Right cardiac atrium (tissue), 5 donors: ENCODE results near the gene KEAP1. TPM values are rescaled to one million over a fixed set of nuclear protein-coding genes. Genes with fewer than 3 reads are reported as not detected.
"Not testable (repeated sequence)": the region's sequence is repeated elsewhere in the genome, so short reads cannot be mapped to it uniquely, and the experiment has no call there.

Source experiments
- ATAC-seq, 2 donors: fragments of 200-7000 bp; cut with Tn5 transposase; one replicate each; pipeline versions ENCODE4 v1.8.0 to v1.9.1; 2020; ENCODE audit warnings: moderate library complexity in 2 of 2, mild to moderate bottlenecking in 1 of 2
- DNase-seq, 3 donors: peaks; one replicate each; pipeline ENCODE4 v3.0.0-alpha.2; 2020
- H3K27ac ChIP-seq: one replicate; pipeline ENCODE4 v1.5.1; 2013; ENCODE audit warnings: mild to moderate bottlenecking, low read length, control low read depth, moderate library complexity
- H3K27me3 ChIP-seq: one replicate; pipeline ENCODE4 v1.6.1; 2013; ENCODE audit not compliant: control insufficient read depth, insufficient read depth
- H3K4me1 ChIP-seq: one replicate; pipeline ENCODE4 v1.6.1; 2013; ENCODE audit warnings: low read length; ENCODE audit not compliant: control insufficient read depth, insufficient read depth
- H3K4me3 ChIP-seq: one replicate; pipeline ENCODE4 v1.5.1; 2013; ENCODE audit warnings: low read length, control low read depth
- H3K9me3 ChIP-seq: one replicate; pipeline ENCODE4 v1.6.1; 2013; ENCODE audit warnings: low read length; ENCODE audit not compliant: control insufficient read depth
- WGBS: extraction: QIAGEN DNeasy Blood & Tissue Kit; methylation state at CpG from one replicate; pipeline ENCODE4 v1.1.7; 2013; 5-methylcytosine and 5-hydroxymethylcytosine counted together
- intact Hi-C, 4 donors: fragments of 100-400 bp; cut with DNase I; formaldehyde crosslinking; loops; one replicate each; pipeline versions ENCODE4 v1.11.0 to v1.14.0; 2022 to 2023
- long read RNA-seq, 4 donors: library from polyadenylated mRNA; unstranded; transcript quantifications; one replicate each; pipeline ENCODE4 v2.0.0, GENCODE V29; 2020 to 2021
- polyA plus RNA-seq: library from polyadenylated mRNA; stranded (reverse); fragments of 200-250 nt; gene quantifications from one replicate; pipeline ENCODE4 v1.2.3, GENCODE V29; 2013
- total RNA-seq, 4 donors: library from RNA; stranded (reverse); fragmentation: NEBNext Ultra II Directional; extraction: Animal tissue kit (Norgen Biotek cat#: 25700); gene quantifications; one replicate each; pipeline ENCODE4 v1.2.1, GENCODE V29; 2021
- donor health status: healthy with polysubstance abuse.
- donor health status: DM: no; HTN: yes; CAD: no.
- donor health status: DM: no; HTN: no; CAD: no.
- donor health status: DM: no; HTN: yes; CAD: no; lungs with severe emphysema.
- donor health status: DM: yes; HTN: yes; CAD: no.

KEAP1 gene
- total RNA-seq (10 to 100 TPM; 48.0 to 74.6 (median 62.8) TPM), polyA plus RNA-seq (51.9 TPM)
- long read RNA-seq, donor 1, transcript KEAP1-201 (6 exons, 2,955 nt) = minor isoform, 42 of 312 reads
- long read RNA-seq, donor 1, transcript KEAP1-202 (6 exons, 2,648 nt) = major isoform, 206 of 312 reads
- long read RNA-seq, donor 1, partial matches to known transcripts = 36 of 312 reads
- long read RNA-seq, donor 1, other reads (novel, unspliced or antisense) = 27 of 312 reads
- long read RNA-seq, donor 2, transcript KEAP1-202 (6 exons, 2,648 nt) = major isoform, 121 of 174 reads
- long read RNA-seq, donor 2, transcript KEAP1-201 (6 exons, 2,955 nt) = minor isoform, 21 of 174 reads
- long read RNA-seq, donor 2, partial matches to known transcripts = 27 of 174 reads
- long read RNA-seq, donor 2, other reads (novel, unspliced or antisense) = 5 of 174 reads
- long read RNA-seq, donor 3, transcript KEAP1-201 (6 exons, 2,955 nt) = minor isoform, 67 of 547 reads
- long read RNA-seq, donor 3, transcript KEAP1-202 (6 exons, 2,648 nt) = major isoform, 389 of 547 reads
- long read RNA-seq, donor 3, partial matches to known transcripts = 63 of 547 reads
- long read RNA-seq, donor 3, other reads (novel, unspliced or antisense) = 28 of 547 reads
- long read RNA-seq, donor 4, transcript KEAP1-201 (6 exons, 2,955 nt) = minor isoform, 25 of 176 reads
- long read RNA-seq, donor 4, transcript KEAP1-202 (6 exons, 2,648 nt) = major isoform, 113 of 176 reads
- long read RNA-seq, donor 4, partial matches to known transcripts = 24 of 176 reads
- long read RNA-seq, donor 4, other reads (novel, unspliced or antisense) = 14 of 176 reads

GRCh38 chr19:10503002-10503789 is at the start of gene KEAP1:
KEAP1 (minus strand) TSS chr19:10503356; CDS start chr19:10500033, 3,323 bp downstream.
- ATAC-seq = peak; percentile 20 to 50
- WGBS = 5% methylated on average over 73 of the region's 73 CpGs
- DNase-seq = peak; percentile 61 to 79 (median 75)
- peak within 1 kb of the TSS; percentile 95 for H3K27ac ChIP-seq
- peak within 1 kb of the TSS; percentile 90 for H3K4me3 ChIP-seq
- H3K27me3 ChIP-seq = no peaks in the 10 kb centered on the region
- intact Hi-C loops = loop anchor here in 2 of 4 donors (10.0 kb wide), 2 partner anchors 62 to 72 kb away; partner anchors contain the start of genes CDKN2D (in 1 of the 2) and KRI1 (in 1 of the 2)
- H3K4me1 ChIP-seq = no peaks in the 10 kb centered on the region
- no peaks in the 10 kb centered on the region for H3K9me3 ChIP-seq

- H3K4me1 ChIP-seq = no peaks in the 10 kb centered on the region
- 80% methylated on average over 12 of the region's 12 CpGs for WGBS
- H3K9me3 ChIP-seq = no peaks in the 10 kb centered on the region
- no peaks in the 10 kb centered on the region for H3K27me3 ChIP-seq
- no peak for DNase-seq
- no peak overlapping the region for H3K27ac ChIP-seq
- intact Hi-C loops = no loop called here
- no peak overlapping the region for H3K4me3 ChIP-seq
- ATAC-seq = peak; percentile 13 to 28
Observed at GRCh38 chr19:10552510-10553053, 49.4 kb upstream of the KEAP1 start.

- DNase-seq = no peak
- no peak overlapping the region for H3K4me3 ChIP-seq
- intact Hi-C loops = no loop called here
- H3K4me1 ChIP-seq = no peaks in the 10 kb centered on the region
- ATAC-seq = peak in 1 of 2 donors; percentile 7
- 90% methylated on average over 12 of the region's 12 CpGs for WGBS
- no peak overlapping the region for H3K27ac ChIP-seq
- no peaks in the 10 kb centered on the region for H3K9me3 ChIP-seq
- no peaks in the 10 kb centered on the region for H3K27me3 ChIP-seq
Observed at GRCh38 chr19:10551698-10552301, 48.6 kb upstream of the KEAP1 start.

GRCh38 chr19:10551006-10551405 is 47.9 kb upstream of the KEAP1 start:
- H3K27me3 ChIP-seq, DNase-seq, H3K4me1 ChIP-seq, H3K4me3 ChIP-seq, H3K9me3 ChIP-seq, H3K27ac ChIP-seq, ATAC-seq, intact Hi-C loops: not testable (repeated sequence)
- 94% methylated on average over 9 of the region's 9 CpGs for WGBS

- WGBS = 94% methylated on average over 5 of the region's 6 CpGs
- no peak for ATAC-seq
- intact Hi-C loops = no loop called here
- no peaks in the 10 kb centered on the region for H3K27me3 ChIP-seq
- H3K9me3 ChIP-seq = no peaks in the 10 kb centered on the region
- H3K4me3 ChIP-seq = no peak overlapping the region
- no peaks in the 10 kb centered on the region for H3K4me1 ChIP-seq
- no peak overlapping the region for H3K27ac ChIP-seq
- DNase-seq = peak in 1 of 3 donors; percentile 7
Observed at GRCh38 chr19:10550336-10550735, 47.2 kb upstream of the KEAP1 start.

GRCh38 chr19:10549733-10550132 is 46.6 kb upstream of the KEAP1 start:
- Histone ChIP-seq H3K27me3 (no peaks in the 10 kb centered on the region), H3K27ac (no peak overlapping the region), H3K9me3 (no peaks in the 10 kb centered on the region), H3K4me3 (no peak overlapping the region), H3K4me1 (peaks cover 2% of the 10 kb centered on the region)
- no peak for ATAC-seq
- no peak for DNase-seq
- 85% methylated on average over 7 of the region's 7 CpGs for WGBS
- intact Hi-C loops = no loop called here

- intact Hi-C loops = no loop called here
- ATAC-seq = no peak
- no peaks in the 10 kb centered on the region for H3K9me3 ChIP-seq
- peaks cover 6% of the 10 kb centered on the region for H3K4me1 ChIP-seq
- H3K27me3 ChIP-seq = no peaks in the 10 kb centered on the region
- DNase-seq = no peak
- 96% methylated on average over 18 of the region's 18 CpGs for WGBS
- H3K27ac ChIP-seq = no peak overlapping the region
- H3K4me3 ChIP-seq = no peak overlapping the region
Observed at GRCh38 chr19:10548746-10549276, 45.7 kb upstream of the KEAP1 start.

GRCh38 chr19:10546817-10547216 is 43.7 kb upstream of the KEAP1 start:
- peaks cover 6% of the 10 kb centered on the region for H3K4me1 ChIP-seq
- H3K27me3 ChIP-seq = no peaks in the 10 kb centered on the region
- peak in 1 of 3 donors; percentile 58 for DNase-seq
- H3K4me3 ChIP-seq = no peak overlapping the region
- H3K9me3 ChIP-seq = no peaks in the 10 kb centered on the region
- ATAC-seq = no peak
- 92% methylated on average over 17 of the region's 17 CpGs for WGBS
- H3K27ac ChIP-seq = no peak overlapping the region
- intact Hi-C loops = no loop called here

GRCh38 chr19:10544753-10545251 is 41.6 kb upstream of the KEAP1 start:
- peaks cover 6% of the 10 kb centered on the region for H3K4me1 ChIP-seq
- peak overlapping the region; percentile 94 for H3K4me3 ChIP-seq
- no peaks in the 10 kb centered on the region for H3K9me3 ChIP-seq
- peak in 1 of 2 donors; percentile 1 for ATAC-seq
- peak in 2 of 3 donors; percentile 15 to 60 for DNase-seq
- intact Hi-C loops = no loop called here
- H3K27me3 ChIP-seq = no peaks in the 10 kb centered on the region
- 49% methylated on average over 23 of the region's 23 CpGs for WGBS
- peak overlapping the region; percentile 60 for H3K27ac ChIP-seq
